Stomach (tissue), 4 donors: ENCODE measurements around the gene GRM4.

Experiments used
- EP300 ChIP-seq: sonication (generic); formaldehyde crosslinking; IDR thresholded peaks from one replicate; pipeline ENCODE4 v1.6.1; 2017; ENCODE audit warnings: antibody characterized with exemption
- POLR2A ChIP-seq, 4 donors: fragments of 450-650 bp; IDR thresholded peaks; one replicate each; pipeline ENCODE4 v1.6.1; 2016; ENCODE audit warnings: antibody characterized with exemption in 4 of 4, control low read depth in 2 of 4, mild to moderate bottlenecking in 1 of 4, moderate library complexity in 1 of 4
- TF ChIP-seq, protein P1 (sequence below), 7 experiments: fragments of 450-650 bp in 4 of 7; fragments of 200-600 bp in 3 of 7; sonication (generic) in 3 of 7; IDR thresholded peaks; one replicate each; pipeline ENCODE4 v1.5.1; 2016 to 2019; ENCODE audit warnings: antibody characterized with exemption in 7 of 7, control low read depth in 2 of 7, mild to moderate bottlenecking in 1 of 7

DNA sequence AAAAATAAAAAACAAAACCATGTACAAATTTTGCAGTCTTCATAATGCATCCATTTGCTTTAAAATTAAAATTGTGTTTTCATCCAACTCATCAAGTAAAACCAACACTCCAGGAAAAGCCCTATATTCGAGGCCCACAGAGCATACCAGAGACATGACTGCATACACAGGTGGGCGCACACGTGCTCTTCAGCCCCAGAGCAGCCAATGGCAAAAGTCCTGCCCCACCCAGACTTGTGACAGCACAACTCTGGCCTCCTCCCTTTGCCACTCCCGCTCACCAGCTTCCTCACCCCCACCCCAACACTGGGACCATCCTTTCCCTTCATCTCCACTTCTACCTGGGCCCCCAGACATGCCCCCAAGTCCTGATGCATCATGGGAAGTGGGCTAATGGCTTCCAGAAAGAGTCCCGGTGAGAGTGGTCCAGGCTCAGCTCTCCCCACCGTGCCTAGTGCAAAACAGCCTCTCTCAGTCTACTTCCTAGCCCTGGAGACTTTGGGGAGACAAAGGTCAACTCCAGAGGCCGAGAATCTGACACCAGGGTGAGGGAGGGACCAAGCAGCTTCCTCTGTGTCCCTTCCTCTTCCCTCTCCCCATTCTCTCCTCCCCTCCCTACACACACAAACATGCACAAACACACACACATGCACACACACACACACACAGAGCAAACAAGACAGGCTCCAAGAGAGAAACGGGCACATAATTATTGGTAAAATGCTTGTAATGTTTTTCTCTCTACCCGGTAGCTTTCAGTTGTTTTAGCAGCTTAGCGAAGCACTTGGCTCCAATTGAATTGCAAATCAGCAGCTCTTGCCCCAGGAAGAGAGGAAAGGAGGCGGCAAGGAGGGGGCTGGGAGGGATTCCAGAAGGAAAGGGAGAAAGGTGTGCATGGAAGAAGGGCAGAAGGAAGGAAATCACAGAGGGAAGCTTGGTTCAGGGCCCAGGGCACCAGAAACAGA, 14.3 kb downstream of the GRM4 start:
- TF ChIP-seq, protein P1, sequence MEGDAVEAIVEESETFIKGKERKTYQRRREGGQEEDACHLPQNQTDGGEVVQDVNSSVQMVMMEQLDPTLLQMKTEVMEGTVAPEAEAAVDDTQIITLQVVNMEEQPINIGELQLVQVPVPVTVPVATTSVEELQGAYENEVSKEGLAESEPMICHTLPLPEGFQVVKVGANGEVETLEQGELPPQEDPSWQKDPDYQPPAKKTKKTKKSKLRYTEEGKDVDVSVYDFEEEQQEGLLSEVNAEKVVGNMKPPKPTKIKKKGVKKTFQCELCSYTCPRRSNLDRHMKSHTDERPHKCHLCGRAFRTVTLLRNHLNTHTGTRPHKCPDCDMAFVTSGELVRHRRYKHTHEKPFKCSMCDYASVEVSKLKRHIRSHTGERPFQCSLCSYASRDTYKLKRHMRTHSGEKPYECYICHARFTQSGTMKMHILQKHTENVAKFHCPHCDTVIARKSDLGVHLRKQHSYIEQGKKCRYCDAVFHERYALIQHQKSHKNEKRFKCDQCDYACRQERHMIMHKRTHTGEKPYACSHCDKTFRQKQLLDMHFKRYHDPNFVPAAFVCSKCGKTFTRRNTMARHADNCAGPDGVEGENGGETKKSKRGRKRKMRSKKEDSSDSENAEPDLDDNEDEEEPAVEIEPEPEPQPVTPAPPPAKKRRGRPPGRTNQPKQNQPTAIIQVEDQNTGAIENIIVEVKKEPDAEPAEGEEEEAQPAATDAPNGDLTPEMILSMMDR (IDR thresholded peaks at IDR 0.05): no peak
- TF ChIP-seq EP300: no peak
- no peak for TF ChIP-seq POLR2A (IDR thresholded peaks at IDR 0.05)
